Vagina (tissue), 2 donors: ENCODE data around the gene ENTPD5.

Experiments used
- CTCF ChIP-seq, 3 experiments: fragments of 450-650 bp in 2 of 3; fragments of 200-600 bp in 1 of 3; sonication (generic) in 1 of 3; IDR thresholded peaks; one replicate each; pipeline ENCODE4 v1.5.1; 2017 to 2019; ENCODE audit warnings: antibody characterized with exemption in 3 of 3, mild to moderate bottlenecking in 2 of 3, moderate library complexity in 2 of 3
- POLR2AphosphoS5 ChIP-seq, 2 donors: sonication (generic); formaldehyde crosslinking; IDR thresholded peaks; one replicate each; pipeline ENCODE4 v1.9.0; 2017; ENCODE audit warnings: antibody characterized with exemption in 2 of 2, mild to moderate bottlenecking in 2 of 2, low read depth in 1 of 2; ENCODE audit not compliant: insufficient read depth in 1 of 2

- no peak for TF ChIP-seq CTCF (IDR thresholded peaks at IDR 0.05)
- TF ChIP-seq POLR2AphosphoS5 (IDR thresholded peaks at IDR 0.05; ENCODE audit: insufficient read depth in 1 of 2, low read depth in 1 of 2): no peak
Measured at GRCh38 chr14:74064883-74065282, 45.8 kb upstream of the ENTPD5 start.
